ENCODE results near the gene PQBP1.
"Not testable (repeated sequence)": the region's sequence is repeated elsewhere in the genome, so short reads cannot be mapped to it uniquely, and the experiment has no call there.

The PQBP1 gene

DNA sequence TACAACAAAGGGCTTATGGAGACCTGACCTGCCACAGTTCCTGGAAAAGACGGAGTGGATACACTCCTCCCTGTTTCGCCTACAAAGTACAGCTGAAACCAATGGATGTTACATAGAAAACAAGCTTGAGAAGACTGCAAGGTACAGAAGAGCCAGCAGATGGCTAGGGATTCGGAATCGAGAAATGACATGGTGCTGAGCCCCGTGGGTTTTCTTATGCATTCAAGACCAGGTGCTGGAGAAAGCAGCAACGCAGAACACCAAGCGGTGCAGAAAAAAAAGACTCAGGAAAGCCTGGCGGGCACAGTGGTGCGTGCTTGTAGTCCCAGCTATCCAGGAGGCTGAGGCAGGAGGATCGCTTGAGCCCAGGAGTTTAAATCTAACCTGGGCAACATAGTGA, 14.0 kb upstream of the PQBP1 start:
- H3K4me3 ChIP-seq (ENCODE audit: low read depth, low read length): no peak overlapping the region
- ChIA-PET POLR2A (interaction anchor here (0.6 to 0.7 kb wide), 2 partner anchors 9 to 30 kb away, joined by 3 to 5 read pairs; no protein-coding TSS in a partner anchor), CTCF (interaction anchor here (1.1 kb wide), 1 partner anchor 14 kb away, joined by 4 read pairs; the partner anchor contains the start of genes PQBP1 and TIMM17B)
- no peaks in the 10 kb centered on the region for H3K9me3 ChIP-seq (ENCODE audit: control insufficient read depth, insufficient read depth, low read depth, low read length)
- H3K4me1 ChIP-seq (ENCODE audit: control insufficient read depth, insufficient read depth, low read length): no peaks in the 10 kb centered on the region
- H3K36me3 ChIP-seq (ENCODE audit: control insufficient read depth in 2 of 2, insufficient read depth in 1 of 2, low read length in 2 of 2): no peaks in the 10 kb centered on the region
- H3K27ac ChIP-seq (ENCODE audit: extremely low read depth, low read depth, low read length): no peak overlapping the region
- TF ChIP-seq ZNF391 (tag by site-specific recombination; IDR thresholded peaks at IDR 0.05; ENCODE audit: borderline replicate concordance, low read depth) (no peak), ZNF677 (tag by site-specific recombination; IDR thresholded peaks at IDR 0.05) (no peak), ZNF292 (tag by site-specific recombination; IDR thresholded peaks at IDR 0.05; ENCODE audit: borderline replicate concordance, low read depth) (no peak), ZNF335 (tag by site-specific recombination; conservative IDR thresholded peaks at IDR 0.05) (no peak), ZNF707 (tag by site-specific recombination; IDR thresholded peaks at IDR 0.05) (no peak), IKZF3 (tag by site-specific recombination; IDR thresholded peaks at IDR 0.05) (no peak), KLF1 (tag by site-specific recombination; IDR thresholded peaks at IDR 0.05) (no peak), GLIS2 (tag by site-specific recombination; IDR thresholded peaks at IDR 0.05) (no peak), TRIM28 (IDR thresholded peaks at IDR 0.05; ENCODE audit: borderline replicate concordance, low read length) (no peak), KLF10 (tag by site-specific recombination; IDR thresholded peaks at IDR 0.05) (no peak), ZBTB8A (tag by site-specific recombination; IDR thresholded peaks at IDR 0.05) (no peak), KLF7 (tag by site-specific recombination; IDR thresholded peaks at IDR 0.05; ENCODE audit: borderline replicate concordance) (no peak), RBAK (tag by site-specific recombination; IDR thresholded peaks at IDR 0.05) (no peak), ZNF366 (tag by site-specific recombination; conservative IDR thresholded peaks at IDR 0.05) (no peak)
- TF ChIP-seq, protein P1, sequence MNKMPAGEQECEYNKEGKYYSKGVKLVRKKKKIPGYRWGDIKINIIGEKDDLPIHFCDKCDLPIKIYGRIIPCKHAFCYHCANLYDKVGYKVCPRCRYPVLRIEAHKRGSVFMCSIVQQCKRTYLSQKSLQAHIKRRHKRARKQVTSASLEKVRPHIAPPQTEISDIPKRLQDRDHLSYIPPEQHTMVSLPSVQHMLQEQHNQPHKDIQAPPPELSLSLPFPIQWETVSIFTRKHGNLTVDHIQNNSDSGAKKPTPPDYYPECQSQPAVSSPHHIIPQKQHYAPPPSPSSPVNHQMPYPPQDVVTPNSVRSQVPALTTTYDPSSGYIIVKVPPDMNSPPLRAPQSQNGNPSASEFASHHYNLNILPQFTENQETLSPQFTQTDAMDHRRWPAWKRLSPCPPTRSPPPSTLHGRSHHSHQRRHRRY (tag by site-specific recombination; IDR thresholded peaks at IDR 0.05): no peak
- TF ChIP-seq, protein P2, sequence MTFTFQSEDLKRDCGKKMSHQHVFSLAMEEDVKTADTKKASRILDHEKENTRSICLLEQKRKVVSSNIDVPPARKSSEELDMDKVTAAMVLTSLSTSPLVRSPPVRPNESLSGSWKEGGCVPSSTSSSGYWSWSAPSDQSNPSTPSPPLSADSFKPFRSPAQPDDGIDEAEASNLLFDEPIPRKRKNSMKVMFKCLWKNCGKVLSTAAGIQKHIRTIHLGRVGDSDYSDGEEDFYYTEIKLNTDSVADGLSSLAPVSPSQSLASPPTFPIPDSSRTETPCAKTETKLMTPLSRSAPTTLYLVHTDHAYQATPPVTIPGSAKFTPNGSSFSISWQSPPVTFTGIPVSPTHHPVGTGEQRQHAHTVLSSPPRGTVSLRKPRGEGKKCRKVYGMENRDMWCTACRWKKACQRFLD (tag by site-specific recombination; IDR thresholded peaks at IDR 0.05): no peak

DNA sequence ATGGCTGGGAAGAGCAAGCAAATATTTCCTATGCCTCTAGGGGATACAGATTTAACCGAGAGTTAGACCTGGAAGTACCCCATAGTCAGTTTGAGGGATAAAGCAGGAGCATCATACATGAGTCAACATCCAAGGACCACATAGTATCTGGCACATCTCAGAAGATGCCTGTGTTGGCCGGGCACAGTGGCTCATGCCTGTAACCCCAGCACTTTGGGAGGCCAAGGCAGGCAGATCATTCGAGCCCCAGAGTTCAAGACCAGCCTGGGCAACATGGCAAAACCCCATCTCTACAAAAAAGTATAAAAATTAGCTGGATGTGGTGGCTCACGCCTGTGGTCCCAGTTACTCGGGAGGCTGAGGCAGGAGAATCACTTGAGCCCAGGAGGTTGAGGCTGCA, 11.1 kb upstream of the PQBP1 start:
- CTCF ChIA-PET: interaction anchor here (0.6 kb wide), 2 partner anchors 11 to 31 kb away, joined by 3 read pairs; no protein-coding TSS in a partner anchor
- not testable (repeated sequence) for H3K4me1 ChIP-seq (ENCODE audit: control insufficient read depth, insufficient read depth, low read length); H3K27ac ChIP-seq (ENCODE audit: extremely low read depth, low read depth, low read length); H3K4me3 ChIP-seq (ENCODE audit: low read depth, low read length); H3K9me3 ChIP-seq (ENCODE audit: control insufficient read depth, insufficient read depth, low read depth, low read length); H3K36me3 ChIP-seq (ENCODE audit: control insufficient read depth in 2 of 2, insufficient read depth in 1 of 2, low read length in 2 of 2)
- POLR2A ChIA-PET: interaction anchor here (1.9 kb wide), 1 partner anchor 12 kb away, joined by 11 read pairs; the partner anchor contains the start of genes PQBP1 and TIMM17B

DNA sequence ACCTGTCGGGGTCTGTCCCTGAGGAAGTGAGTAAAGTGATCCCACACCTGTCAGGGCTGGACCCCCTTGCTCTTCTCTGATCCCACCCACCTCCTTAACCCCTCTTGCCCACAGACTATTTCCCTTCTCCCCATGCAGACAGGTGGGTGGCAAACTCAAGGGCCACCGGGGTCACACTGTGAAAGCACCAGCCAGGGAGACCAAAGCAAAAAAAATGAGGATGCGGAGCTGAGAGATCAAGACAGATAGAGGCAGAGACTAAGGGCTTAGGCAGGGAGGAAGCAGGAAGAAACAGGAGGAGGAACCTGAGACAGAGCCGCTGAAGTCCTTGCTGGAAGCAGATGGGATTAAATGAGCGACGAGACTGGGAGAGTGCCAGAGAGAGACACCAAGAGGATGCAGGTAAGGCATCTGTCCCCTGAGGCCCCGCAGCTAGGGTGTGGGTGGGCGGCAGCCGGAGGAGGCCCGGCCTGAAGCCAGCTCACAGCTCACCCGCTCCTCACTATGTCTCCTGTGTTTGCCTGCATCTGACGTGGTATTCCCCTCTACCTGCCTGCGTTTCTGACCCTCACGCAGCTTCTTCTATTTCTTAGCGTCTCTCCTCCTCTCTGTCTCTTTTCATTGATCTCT, 7.3 kb upstream of the PQBP1 start:
- Histone ChIP-seq H3K9me3 (ENCODE audit: control insufficient read depth, insufficient read depth, low read depth, low read length) (no peaks in the 10 kb centered on the region), H3K4me3 (ENCODE audit: low read depth, low read length) (no peak overlapping the region), H3K27ac (ENCODE audit: extremely low read depth, low read depth, low read length) (no peak overlapping the region; the same call in 1 of the 2 replicates), H3K36me3 (ENCODE audit: control insufficient read depth in 2 of 2, insufficient read depth in 1 of 2, low read length in 2 of 2) (peaks cover 0 to 28% of the 10 kb centered on the region in 2 experiments), H3K4me1 (ENCODE audit: control insufficient read depth, insufficient read depth, low read length) (no peaks in the 10 kb centered on the region)
- TF ChIP-seq EGR2 (tag by site-specific recombination; IDR thresholded peaks at IDR 0.05; ENCODE audit: low read depth) (0 out of 2 replicates have a peak, but pooled peaks have one; percentile 27), SCRT1 (tag by site-specific recombination; IDR thresholded peaks at IDR 0.05; ENCODE audit: borderline replicate concordance) (no peak), ZFHX2 (tag by site-specific recombination; conservative IDR thresholded peaks at IDR 0.05) (peak; percentile 56)
- TF ChIP-seq, protein P3, sequence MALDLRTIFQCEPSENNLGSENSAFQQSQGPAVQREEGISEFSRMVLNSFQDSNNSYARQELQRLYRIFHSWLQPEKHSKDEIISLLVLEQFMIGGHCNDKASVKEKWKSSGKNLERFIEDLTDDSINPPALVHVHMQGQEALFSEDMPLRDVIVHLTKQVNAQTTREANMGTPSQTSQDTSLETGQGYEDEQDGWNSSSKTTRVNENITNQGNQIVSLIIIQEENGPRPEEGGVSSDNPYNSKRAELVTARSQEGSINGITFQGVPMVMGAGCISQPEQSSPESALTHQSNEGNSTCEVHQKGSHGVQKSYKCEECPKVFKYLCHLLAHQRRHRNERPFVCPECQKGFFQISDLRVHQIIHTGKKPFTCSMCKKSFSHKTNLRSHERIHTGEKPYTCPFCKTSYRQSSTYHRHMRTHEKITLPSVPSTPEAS (tag by site-specific recombination; IDR thresholded peaks at IDR 0.05): no peak
- CTCF ChIA-PET: interaction anchor here (0.6 to 1.6 kb wide), 2 partner anchors 8 to 239 kb away, joined by 4 to 6 read pairs; no protein-coding TSS in a partner anchor
- POLR2A ChIA-PET: interaction anchor here (1.0 kb wide), 1 partner anchor 153 kb away, joined by 3 read pairs; no protein-coding TSS in a partner anchor
